Activated naive CD4-positive, alpha-beta T cell treated with Interleukin-2 at 50 U/mL for 16 hours (primary cell): ENCODE results near the gene NOSIP.

Experiments
- DNase-seq: peaks from one replicate; pipeline ENCODE4 v3.0.0-alpha.2; 2020

The NOSIP gene

DNA sequence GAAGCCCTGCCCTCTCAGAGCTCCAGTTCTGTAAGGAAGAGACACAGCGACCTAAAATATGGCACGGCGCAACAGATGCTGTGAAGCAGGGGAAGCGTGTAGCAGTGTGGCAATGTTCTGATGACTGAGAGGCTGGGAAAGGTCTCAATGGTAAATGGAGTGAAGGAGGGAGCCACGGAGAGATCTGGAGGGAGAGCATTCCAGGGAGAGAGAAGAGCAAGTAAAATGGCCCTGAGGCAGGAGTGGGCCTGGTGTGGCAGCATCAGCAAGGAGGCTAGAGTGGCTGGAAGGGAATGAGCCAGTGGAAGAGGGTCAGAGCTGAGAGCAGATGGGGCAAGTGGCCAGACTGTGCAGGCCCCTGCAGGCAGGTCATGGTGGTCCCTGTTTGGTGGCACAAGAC lies 36.2 kb downstream of the NOSIP start:
- no peak for DNase-seq

DNA sequence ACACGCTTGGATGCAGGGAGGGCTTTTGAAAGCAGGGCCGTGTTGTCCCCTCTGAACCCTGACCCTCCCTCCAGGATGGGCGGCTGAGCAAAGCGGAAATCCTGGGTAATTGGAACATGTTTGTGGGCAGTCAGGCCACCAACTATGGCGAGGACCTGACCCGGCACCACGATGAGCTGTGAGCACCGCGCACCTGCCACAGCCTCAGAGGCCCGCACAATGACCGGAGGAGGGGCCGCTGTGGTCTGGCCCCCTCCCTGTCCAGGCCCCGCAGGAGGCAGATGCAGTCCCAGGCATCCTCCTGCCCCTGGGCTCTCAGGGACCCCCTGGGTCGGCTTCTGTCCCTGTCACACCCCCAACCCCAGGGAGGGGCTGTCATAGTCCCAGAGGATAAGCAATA lies 37.3 kb downstream of the NOSIP start:
- no peak for DNase-seq

DNA sequence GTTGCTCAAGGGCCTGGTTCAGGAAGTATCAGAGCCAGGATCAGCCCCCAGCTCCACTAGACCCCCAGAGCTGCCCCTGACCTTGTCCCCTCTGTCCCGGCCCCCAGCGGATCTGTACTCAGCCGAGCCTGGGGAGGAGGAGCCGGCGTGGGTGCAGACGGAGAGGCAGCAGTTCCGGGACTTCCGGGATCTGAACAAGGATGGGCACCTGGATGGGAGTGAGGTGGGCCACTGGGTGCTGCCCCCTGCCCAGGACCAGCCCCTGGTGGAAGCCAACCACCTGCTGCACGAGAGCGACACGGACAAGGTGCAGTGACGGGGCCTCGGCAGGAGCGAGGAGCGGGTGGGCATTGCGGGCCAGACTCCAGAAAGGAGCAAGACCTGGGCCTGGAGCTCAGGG lies 37.9 kb downstream of the NOSIP start:
- DNase-seq, result no peak

DNA sequence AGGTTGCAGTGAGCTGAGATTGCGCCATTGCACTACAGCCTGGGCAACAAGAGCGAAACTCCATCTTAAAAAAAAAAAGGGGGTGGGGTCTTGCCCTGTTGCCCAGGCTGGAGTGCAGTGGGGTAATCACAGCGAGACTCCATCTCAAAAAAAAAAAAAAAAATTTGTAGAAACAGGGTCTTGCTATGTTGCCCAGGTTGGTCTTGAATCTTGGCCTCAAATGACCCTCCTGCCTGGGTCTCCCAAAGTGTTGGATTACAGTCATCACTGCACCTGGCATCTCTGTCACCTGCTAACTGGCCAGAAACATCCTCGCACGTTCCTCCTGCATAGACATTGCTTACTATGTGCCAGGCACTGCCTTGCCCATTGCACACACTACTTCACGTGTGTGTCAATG lies 38.4 kb downstream of the NOSIP start:
- DNase-seq, result no peak

DNA sequence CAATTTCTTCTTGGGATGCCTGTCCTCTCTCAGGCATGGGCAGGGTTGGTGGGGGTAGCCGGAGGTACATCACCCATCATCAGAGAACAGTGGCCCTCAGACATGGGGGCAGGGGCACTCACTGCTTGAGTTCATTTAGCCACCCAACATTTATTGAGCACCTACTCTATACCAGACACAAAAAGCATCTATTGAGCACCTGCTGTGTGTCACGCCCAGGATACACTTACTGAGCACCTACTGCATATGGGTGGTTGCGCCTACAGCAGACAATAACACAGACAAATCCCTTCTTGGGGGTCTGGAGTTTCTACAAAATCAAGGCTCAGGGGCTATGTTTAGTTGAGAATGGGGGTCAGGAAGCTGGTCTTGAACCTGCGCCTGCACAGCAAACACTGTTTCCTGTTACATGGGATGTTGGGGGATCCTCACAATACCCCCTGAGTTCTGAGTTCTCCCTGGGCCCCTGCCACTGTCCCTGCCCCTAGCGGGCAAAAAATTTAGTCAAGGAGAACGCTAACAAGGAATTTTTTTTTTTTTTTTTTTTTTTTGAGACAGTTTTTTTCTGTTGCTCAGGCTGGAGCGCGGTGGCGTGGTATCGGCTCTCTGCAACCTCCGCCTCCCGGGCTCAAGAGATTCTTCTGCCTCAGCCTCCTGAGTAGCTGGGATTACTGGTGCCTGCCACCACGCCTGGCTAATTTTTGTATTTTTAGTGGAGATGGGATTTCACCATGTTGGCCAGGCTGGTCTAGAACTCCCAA lies 41.0 kb downstream of the NOSIP start:
- DNase-seq, result no peak

DNA sequence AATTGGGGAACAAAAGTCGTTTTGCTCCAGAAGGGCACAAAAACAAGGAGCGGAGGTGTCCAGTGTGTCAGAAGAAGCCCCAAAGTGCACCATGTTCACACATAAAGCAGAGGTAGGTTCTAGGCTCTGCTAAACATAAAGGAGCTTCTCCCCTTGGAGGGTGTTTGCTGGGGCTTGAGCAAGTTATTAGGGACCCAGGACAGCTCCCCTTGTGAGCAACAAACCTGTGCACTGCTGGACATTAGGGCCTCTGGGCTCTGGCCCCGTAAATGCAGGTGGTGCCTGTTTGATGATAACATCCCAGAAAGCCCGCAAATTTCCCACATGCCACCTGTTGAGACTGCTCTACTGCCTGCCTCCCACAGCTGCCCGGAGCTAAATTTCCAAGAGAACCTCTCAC lies 41.7 kb downstream of the NOSIP start:
- DNase-seq, result no peak

DNA sequence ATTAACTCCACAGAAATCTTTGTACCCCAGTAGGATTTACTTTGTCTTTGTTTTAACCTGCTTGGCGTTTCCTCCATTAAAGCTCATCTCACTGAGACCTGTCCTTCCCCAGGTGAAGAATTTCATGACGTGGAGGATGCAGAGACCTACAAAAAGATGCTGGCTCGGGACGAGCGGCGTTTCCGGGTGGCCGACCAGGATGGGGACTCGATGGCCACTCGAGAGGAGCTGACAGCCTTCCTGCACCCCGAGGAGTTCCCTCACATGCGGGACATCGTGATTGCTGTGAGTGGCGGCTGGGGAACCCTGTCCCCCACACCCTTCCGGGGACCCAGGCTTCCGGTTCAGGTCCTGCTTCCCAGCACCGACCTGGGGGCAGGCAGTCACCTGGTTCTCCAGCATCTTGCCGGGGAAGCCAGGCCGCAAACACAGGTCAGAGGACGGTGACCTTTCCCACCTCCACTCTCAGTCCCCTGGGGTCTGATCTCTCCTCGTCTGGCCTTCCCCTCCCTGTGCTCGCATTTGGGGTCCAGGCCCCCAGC lies 43.4 kb downstream of the NOSIP start:
- no peak for DNase-seq

DNA sequence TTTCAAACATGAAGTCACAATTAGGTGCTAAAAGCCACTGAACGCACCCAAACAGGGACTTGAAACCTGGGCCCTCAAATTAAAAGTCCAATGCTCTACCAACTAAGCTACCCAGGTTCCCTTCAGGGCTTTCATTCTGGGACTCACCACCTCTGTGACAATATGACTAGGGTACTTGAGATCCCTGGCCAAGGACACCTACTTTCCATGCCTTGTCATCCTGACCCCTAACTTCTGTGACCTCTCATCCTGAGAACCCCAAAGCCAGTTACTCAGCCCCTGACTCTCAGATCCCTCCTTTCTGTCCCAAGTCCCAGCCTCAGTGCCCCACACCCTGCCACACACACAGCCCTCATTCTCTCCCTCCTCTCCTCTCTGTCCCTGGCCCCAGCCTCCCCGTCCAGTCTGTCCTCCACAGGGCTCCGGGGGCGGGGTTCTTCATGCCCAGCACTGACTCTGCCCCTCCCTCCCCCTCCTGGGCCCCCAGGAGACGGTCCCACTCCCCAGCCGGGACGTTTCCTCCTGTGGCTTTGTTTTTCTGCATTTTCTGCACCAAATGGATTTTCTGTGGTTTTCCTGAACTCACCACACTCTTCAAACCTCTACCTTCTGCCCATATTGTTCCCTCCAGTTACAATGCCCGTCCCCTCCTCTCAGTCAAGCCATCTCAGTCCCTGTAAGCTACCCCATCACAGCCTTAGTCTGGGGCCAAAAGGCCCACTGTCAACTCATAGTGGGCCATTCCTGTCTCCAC lies 45.5 kb downstream of the NOSIP start:
- no peak for DNase-seq

DNA sequence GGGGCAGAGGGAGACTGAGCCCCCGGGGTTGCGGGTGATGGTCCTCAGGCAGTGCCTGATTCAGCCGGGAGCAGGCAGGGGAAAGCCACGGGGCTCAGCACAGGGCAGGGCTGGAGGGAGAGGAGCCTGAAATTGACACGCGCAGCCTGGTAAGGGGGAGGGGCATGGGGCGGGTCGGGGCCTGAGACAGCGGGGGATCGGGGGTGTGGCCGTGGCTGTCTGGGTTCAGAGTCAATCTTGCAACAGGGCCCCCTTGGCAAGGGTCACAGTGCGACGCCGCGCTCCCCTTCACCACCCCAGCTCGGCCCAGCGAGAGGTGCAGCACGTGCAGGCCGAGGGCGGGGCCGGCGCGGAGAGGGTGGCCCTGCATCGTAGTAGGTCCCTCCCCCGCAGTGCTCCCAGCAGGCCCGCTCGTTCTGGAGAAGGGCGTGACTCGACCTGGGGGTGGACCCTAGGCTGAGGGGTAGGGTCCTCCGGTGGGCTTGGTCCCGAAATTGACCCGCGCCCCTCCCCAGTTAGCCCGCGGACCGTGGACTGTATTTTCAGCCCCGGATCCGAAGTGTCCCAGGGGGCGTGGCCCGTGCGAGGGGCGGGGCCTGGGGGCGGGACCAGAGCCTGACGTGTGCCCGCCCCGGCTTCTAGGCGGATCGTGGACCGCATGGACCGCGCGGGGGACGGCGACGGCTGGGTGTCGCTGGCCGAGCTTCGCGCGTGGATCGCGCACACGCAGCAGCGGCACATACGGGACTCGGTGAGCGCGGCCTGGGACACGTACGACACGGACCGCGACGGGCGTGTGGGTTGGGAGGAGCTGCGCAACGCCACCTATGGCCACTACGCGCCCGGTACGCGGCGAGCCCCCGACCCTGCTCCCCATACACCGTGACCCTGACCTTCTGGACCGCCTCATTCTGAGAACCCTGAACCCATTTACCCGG lies 46.5 kb downstream of the NOSIP start:
- peak; percentile 85 for DNase-seq

DNA sequence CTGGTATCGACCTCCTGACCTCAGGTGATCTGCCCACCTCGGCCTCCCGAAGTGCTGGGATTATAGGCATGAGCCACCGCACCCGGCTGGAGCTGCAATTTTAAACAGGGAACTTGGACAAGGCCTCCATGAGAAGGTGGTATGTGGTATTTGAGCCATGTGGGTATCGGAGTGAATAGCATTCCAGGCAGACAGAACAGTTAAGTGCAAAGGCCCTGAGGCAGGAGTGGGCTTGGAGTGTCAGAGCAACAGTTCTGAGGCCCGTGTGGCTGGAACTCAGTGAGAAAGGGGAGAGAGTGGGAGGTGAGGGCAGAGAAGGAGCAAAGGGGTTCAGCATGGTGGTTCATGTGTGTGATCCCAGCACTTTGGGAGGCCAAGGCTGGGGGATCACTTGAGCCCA lies 49.6 kb downstream of the NOSIP start:
- DNase-seq, result no peak

DNA sequence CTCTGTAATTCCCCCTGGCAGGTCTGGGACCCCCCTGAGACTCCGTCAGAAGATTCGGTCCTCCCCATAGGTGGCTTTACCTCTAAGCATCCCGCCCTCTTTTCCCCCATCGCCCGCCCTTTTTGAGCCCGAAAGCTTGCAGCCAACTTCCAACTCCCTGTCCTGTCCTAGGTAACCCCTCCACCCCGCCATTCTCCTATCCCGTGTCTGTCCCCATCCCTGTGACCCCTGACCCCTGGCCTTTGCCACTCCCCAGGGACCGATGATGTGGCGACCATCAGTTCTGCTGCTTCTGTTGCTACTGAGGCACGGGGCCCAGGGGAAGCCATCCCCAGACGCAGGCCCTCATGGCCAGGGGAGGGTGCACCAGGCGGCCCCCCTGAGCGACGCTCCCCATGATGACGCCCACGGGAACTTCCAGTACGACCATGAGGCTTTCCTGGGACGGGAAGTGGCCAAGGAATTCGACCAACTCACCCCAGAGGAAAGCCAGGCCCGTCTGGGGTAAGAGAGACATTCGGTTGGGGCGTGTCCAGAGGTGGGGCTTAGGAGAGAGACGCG lies 52.1 kb downstream of the NOSIP start:
- DNase-seq, result no peak

DNA sequence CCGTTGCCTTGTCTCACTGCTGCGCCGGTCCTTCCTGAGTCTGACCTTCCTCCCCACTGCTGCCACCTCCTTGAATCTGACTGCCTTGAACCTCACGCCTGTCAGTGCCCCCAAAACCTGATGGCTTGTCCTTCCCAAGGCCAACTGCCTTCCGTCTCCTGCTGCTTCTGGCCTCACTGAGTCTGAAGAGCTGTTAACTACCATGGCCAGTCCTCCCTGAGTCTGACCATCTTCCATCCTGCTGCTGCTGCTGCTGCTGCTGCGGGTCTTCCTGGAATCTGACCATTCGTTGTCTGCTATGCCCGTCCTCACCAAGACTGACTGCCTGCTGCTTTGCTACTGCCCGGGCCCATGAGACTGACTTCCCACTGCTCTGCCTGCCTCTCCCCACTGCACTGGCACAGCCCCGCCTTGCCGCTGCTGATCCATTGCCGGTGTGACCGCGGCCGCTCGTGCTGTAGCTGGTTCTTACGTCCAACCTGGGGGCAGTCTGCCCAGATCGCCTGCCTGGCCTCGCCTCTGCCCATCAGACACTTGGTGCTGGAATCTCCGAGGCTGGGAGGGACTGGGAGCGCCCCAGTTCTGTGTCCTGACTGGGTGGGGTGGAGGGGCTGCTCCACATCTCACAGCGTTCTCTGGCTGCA lies 55.4 kb downstream of the NOSIP start:
- no peak for DNase-seq

DNA sequence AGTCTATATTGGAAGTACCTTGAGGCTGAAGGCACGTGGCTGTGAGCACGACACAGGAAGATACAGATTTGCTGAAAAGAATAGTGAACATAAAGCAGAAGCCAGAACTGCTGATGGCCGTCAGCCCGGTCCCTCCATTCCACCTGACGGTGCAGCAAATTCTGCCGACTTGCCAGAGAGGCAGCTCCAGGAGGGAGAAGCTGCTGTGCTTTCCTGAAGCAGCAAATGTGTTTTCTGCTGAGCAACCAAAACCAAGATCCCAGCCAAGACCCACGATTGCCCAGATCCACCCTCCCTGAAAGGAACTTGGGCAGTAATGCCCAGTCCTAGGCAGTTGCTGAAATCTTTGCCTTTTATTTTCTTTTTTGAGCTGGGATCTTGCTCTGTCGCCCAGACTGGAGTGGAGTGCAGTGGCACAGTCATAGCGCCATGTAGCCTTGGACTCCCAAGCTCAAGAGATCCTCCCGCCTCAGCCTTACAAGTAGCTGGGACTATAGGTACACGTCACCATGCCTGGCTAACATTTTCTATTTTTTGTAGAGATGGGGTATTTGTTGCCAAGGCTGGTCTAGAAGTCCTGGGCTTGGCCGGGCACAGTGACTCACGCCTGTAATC lies 59.5 kb downstream of the NOSIP start:
- no peak for DNase-seq

DNA sequence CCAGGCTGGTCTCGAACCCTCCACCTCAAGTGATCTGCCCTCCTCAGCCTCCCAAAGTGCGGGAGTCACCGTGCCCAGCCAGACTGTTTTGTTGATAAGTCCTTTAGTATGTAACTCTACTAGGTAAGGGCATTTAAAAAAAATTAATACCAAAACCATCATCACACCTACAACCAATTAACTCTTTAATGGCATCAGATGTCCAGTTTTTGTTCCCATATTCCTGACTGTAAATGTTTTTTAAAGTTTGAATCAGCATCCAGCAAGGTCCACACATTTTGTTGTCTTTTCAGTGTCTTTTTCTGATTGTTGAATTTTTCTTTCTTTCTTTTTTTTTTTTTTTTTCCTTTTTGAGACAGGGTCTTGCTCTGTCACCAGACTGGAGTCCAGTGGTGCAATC lies 62.3 kb downstream of the NOSIP start:
- DNase-seq, result no peak

DNA sequence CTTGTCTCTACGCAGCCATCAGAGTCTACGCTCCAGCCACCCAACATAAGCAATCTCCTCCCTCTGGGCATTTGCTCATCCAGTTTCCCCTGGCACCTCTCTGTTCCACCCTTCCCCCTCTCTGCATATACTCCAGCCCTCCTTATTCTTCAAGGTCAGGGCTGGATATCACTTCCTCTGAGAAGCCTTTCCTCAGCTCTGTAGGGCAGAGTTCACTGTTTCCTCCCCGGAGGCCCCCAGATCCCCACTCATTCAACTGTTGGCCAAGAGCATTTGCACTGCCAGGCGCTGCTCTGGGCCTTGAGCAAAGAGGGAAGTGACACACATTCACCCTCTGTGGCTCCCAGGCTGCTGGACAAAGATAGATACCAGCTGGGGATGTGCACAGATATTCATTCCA lies 64.6 kb downstream of the NOSIP start:
- DNase-seq, result no peak

DNA sequence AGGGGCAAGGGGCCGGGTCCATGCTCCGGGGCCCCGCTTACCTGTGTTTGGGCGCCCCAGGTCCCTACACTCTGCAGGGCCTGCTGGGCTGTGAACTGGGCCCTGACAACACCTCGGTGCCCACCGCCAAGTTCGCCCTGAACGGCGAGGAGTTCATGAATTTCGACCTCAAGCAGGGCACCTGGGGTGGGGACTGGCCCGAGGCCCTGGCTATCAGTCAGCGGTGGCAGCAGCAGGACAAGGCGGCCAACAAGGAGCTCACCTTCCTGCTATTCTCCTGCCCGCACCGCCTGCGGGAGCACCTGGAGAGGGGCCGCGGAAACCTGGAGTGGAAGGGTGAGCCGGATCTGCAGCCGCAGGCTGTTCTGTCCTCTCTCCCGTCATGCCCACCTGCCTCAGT lies 66.2 kb downstream of the NOSIP start:
- no peak for DNase-seq

DNA sequence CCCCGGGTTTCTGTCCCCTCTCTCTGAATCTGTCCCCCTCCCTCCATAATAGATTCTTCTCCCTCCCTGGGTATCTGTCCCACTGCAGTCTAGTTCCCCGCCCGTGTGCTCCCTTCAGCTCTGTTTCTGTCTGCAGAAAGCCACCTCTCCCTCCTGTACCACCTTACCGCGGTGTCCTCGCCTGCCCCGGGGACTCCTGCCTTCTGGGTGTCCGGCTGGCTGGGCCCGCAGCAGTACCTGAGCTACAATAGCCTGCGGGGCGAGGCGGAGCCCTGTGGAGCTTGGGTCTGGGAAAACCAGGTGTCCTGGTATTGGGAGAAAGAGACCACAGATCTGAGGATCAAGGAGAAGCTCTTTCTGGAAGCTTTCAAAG lies 66.6 kb downstream of the NOSIP start:
- no peak for DNase-seq

DNA sequence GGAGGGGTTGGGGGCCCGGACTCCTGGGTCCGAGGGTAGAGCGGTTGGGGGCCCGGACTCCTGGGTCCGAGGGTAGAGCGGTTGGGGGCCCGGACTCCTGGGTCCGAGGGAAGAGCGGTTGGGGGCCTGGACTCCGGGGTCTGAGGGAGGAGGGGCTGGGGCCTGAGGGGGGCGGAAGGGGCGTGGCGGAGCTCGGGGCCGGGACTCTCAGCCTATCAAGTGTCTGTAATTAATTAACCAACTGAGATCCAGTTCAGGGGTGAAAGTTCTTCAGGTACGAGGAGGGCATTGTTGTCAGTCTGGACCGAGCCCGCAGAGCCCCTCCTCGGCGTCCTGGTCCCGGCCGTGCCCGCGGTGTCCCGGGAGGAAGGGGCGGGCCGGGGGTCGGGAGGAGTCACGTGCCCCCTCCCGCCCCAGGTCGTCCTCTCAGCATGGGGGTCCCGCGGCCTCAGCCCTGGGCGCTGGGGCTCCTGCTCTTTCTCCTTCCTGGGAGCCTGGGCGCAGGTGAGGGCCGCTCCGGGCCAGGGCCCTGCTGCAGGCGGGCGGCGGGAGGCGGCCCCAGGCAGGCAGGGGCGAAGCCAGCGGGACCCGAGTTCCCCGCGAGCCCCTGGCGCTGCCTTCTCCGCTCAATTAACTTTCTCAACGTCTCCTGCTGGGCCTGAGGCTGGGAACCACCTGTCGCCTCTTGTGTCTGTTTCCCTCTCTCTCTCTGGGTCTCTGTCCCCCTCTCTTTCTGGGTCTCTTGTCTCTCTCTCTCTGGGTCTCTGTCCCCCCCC lies 67.2 kb downstream of the NOSIP start:
- peak; percentile 35 for DNase-seq

DNA sequence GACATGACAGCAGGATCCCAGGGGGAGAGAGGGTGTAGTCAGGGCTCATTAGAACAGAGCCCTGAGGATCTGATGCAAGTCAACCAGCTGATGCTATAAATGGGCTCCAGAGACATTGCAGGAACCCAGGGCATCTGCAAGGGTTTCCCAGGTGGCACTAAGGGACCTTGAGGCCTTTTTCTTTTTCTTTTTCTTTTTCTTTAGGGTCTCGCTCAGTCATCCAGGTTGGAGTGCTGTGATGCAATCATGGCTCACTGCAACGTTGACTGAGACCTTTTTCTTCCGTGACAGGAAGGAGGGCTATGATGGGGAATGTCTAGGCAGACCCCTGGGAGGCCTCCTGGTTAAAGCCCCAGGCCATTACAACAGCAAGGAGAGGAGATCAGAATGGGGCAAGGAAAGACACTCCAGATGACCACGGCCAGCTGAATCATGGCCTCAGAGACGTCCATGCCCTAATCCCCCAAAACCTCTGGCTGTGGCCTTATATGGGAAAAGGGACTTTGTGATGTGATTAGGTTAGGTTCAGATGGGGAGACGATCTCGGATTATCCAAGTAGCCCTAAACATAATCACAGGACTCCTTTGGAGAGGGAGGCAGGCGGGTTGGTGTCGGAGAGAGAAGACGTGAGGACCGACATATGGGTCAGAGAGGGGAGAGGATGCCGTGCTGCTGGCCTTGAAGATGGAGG lies 72.4 kb downstream of the NOSIP start:
- no peak for DNase-seq

DNA sequence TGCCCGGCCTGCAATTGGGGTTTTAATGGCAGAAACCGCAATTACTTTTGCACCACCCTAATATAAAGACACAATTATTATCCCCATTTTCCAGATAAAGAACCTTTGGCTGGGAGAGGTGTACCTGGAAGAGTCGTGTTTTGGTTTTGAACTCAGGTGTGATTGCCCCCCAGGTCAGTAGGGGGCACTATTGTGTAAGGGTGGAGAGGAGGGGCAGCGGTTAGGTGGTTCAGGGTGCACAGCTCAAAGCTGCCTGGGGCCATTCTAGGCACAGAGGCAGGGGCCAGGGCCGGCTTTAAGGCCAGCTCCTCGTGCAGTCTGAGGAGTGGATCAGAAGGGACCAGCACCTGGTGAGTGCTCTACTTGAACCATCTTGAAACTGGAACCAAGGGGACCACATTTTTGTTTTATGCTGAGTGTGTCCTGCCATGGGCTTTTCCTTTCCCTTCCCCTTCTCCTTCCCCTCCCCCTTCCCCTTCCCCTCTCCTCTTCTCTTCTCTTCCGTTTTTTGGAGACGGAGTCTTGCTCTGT lies 73.7 kb downstream of the NOSIP start:
- DNase-seq, result peak; percentile 78
